Measurements from ENCODE around the gene EYS. TPM values are rescaled to one million over a fixed set of nuclear protein-coding genes. Genes with fewer than 3 reads are reported as not detected.

The EYS gene
- total and polyA plus RNA-seq, 4 donors, result 0.08 to 0.63 (median 0.36) TPM

DNA sequence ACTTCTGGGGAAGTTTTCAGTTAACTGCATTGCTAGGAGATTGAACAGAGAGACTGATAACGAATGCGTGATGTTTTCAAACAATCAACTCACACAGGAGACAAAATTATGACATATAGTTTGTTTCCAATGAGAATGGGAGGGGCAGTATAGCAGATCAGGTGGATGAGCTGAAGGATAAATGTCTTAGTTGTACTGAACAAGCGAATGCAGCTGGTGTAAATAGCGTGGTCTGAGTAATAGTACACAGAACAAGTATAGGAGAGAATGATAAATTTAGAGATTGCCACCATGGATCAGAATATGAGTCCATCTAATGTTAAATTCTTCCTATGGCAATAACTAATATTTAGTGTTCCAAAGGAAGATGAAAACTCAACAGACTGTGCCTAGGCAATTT, 858.6 kb downstream of the EYS start:
- H3K4me1 ChIP-seq (ENCODE audit: control insufficient read depth in 4 of 4, insufficient read depth in 4 of 4, low read length in 3 of 4), result no peaks in the 10 kb centered on the region
- no peak overlapping the region for H3K9ac ChIP-seq (ENCODE audit: low read depth in 1 of 2, low read length in 2 of 2)
- no peak overlapping the region for H3K27ac ChIP-seq (ENCODE audit: low read depth in 1 of 2, low read length in 2 of 2)
- WGBS, result 73% methylated on average over 4 of the region's 4 CpGs
- DNase-seq (ENCODE audit: low spot score), result no peak
- no peaks in the 10 kb centered on the region for H3K9me3 ChIP-seq (ENCODE audit: control insufficient read depth in 4 of 4, low read length in 3 of 4)
- TF ChIP-seq TAF1 (conservative IDR thresholded peaks at IDR 0.05), result no peak
- no peak for TF ChIP-seq NR2F2 (IDR thresholded peaks at IDR 0.05)
- H3K36me3 ChIP-seq (ENCODE audit: control insufficient read depth in 4 of 4, insufficient read depth in 3 of 4, low read depth in 1 of 4, low read length in 3 of 4), result no peaks in the 10 kb centered on the region
- no peak overlapping the region for H3K4me3 ChIP-seq (ENCODE audit: low read depth in 1 of 3, low read length in 3 of 3)
- no peaks in the 10 kb centered on the region for H3K27me3 ChIP-seq (ENCODE audit: control insufficient read depth in 4 of 4, insufficient read depth in 4 of 4, low read length in 3 of 4)

DNA sequence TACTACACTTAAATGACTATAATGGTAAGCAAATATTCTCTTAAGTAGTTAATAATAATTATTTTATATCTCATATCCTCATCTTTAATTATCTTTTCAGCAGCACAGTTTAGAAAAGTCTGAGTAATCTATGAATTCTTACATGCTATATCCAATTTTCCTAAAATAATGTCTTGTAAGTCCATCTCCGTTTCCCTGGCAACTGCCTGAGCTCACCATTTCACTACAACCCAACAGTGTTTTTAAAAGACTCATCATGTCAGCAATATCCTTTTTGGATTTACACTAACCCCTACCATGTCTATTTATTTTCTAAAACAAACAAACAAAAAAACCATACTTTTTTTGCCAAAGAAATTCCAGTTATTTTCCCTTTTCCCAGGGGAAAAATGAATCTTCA, 859.6 kb downstream of the EYS start:
- DNase-seq (ENCODE audit: low spot score), result no peak
- H3K4me1 ChIP-seq (ENCODE audit: control insufficient read depth in 4 of 4, insufficient read depth in 4 of 4, low read length in 3 of 4), result no peaks in the 10 kb centered on the region
- no peak overlapping the region for H3K27ac ChIP-seq (ENCODE audit: low read depth in 1 of 2, low read length in 2 of 2)
- no peak overlapping the region for H3K9ac ChIP-seq (ENCODE audit: low read depth in 1 of 2, low read length in 2 of 2)
- TF ChIP-seq REST (IDR thresholded peaks at IDR 0.05) (no peak), FOXA1 (IDR thresholded peaks at IDR 0.05) (no peak), ATF3 (IDR thresholded peaks at IDR 0.05) (no peak), NR2F2 (IDR thresholded peaks at IDR 0.05) (no peak)
- no peaks in the 10 kb centered on the region for H3K36me3 ChIP-seq (ENCODE audit: control insufficient read depth in 4 of 4, insufficient read depth in 3 of 4, low read depth in 1 of 4, low read length in 3 of 4)
- 63% methylated on average over 1 of the region's 1 CpG for WGBS
- no peaks in the 10 kb centered on the region for H3K27me3 ChIP-seq (ENCODE audit: control insufficient read depth in 4 of 4, insufficient read depth in 4 of 4, low read length in 3 of 4)
- H3K4me3 ChIP-seq (ENCODE audit: low read depth in 1 of 3, low read length in 3 of 3), result no peak overlapping the region
- H3K9me3 ChIP-seq (ENCODE audit: control insufficient read depth in 4 of 4, low read length in 3 of 4), result no peaks in the 10 kb centered on the region

DNA sequence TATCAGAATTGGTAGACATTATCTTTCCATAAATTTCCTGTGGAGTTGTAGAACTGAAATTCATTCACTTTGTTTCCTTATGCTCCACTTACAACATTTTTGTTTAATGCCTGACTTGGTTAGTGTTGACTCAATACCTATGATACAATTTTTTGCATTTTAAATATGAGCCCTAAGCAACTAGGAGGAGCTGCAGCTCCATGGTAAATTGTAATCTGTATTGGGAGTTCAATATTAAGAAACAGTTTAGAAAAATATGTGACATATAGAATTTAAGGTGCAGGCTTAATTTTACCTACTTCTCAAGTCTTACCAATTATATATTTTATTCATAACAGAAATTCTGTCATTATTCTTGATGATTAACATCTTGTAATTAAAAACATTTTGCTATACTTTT, 868.3 kb downstream of the EYS start:
- Histone ChIP-seq H3K9me3 (ENCODE audit: control insufficient read depth in 4 of 4, low read length in 3 of 4) (no peaks in the 10 kb centered on the region), H3K9ac (ENCODE audit: low read depth in 1 of 2, low read length in 2 of 2) (no peak overlapping the region), H3K36me3 (ENCODE audit: control insufficient read depth in 4 of 4, insufficient read depth in 3 of 4, low read depth in 1 of 4, low read length in 3 of 4) (no peaks in the 10 kb centered on the region), H3K4me3 (ENCODE audit: low read depth in 1 of 3, low read length in 3 of 3) (no peak overlapping the region), H3K27ac (ENCODE audit: low read depth in 1 of 2, low read length in 2 of 2) (no peak overlapping the region), H3K27me3 (ENCODE audit: control insufficient read depth in 4 of 4, insufficient read depth in 4 of 4, low read length in 3 of 4) (no peaks in the 10 kb centered on the region), H3K4me1 (ENCODE audit: control insufficient read depth in 4 of 4, insufficient read depth in 4 of 4, low read length in 3 of 4) (no peaks in the 10 kb centered on the region)
- DNase-seq (ENCODE audit: low spot score), result no peak
- TF ChIP-seq RAD21 (IDR thresholded peaks at IDR 0.05), result no peak
- TF ChIP-seq FOXA2 (IDR thresholded peaks at IDR 0.05), result no peak
- no peak for TF ChIP-seq HNF4A (conservative IDR thresholded peaks at IDR 0.05)
- TF ChIP-seq SP1 (IDR thresholded peaks at IDR 0.05), result no peak
- TF ChIP-seq, protein P1, sequence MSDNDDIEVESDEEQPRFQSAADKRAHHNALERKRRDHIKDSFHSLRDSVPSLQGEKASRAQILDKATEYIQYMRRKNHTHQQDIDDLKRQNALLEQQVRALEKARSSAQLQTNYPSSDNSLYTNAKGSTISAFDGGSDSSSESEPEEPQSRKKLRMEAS (IDR thresholded peaks at IDR 0.05), result no peak
- no peak for TF ChIP-seq REST (IDR thresholded peaks at IDR 0.05)
- TF ChIP-seq GABPA (IDR thresholded peaks at IDR 0.05 in 1 of 2, conservative IDR thresholded peaks at IDR 0.05 in 1 of 2), result no peak
- no peak for TF ChIP-seq HNF4G (IDR thresholded peaks at IDR 0.05)
- no peak for TF ChIP-seq EGR1 (IDR thresholded peaks at IDR 0.05; ENCODE audit: low read depth in 2 of 2)
- no peak for TF ChIP-seq NR2F2 (IDR thresholded peaks at IDR 0.05)
- TF ChIP-seq YY1 (IDR thresholded peaks at IDR 0.05), result no peak
- TF ChIP-seq RXRA (IDR thresholded peaks at IDR 0.05), result no peak
- no peak for TF ChIP-seq CTCF (IDR thresholded peaks at IDR 0.05; ENCODE audit: low read depth, low read length, missing input control)
- no peak for TF ChIP-seq FOXA1 (IDR thresholded peaks at IDR 0.05)
- no peak for TF ChIP-seq JUND (IDR thresholded peaks at IDR 0.05)
- TF ChIP-seq, protein P2, sequence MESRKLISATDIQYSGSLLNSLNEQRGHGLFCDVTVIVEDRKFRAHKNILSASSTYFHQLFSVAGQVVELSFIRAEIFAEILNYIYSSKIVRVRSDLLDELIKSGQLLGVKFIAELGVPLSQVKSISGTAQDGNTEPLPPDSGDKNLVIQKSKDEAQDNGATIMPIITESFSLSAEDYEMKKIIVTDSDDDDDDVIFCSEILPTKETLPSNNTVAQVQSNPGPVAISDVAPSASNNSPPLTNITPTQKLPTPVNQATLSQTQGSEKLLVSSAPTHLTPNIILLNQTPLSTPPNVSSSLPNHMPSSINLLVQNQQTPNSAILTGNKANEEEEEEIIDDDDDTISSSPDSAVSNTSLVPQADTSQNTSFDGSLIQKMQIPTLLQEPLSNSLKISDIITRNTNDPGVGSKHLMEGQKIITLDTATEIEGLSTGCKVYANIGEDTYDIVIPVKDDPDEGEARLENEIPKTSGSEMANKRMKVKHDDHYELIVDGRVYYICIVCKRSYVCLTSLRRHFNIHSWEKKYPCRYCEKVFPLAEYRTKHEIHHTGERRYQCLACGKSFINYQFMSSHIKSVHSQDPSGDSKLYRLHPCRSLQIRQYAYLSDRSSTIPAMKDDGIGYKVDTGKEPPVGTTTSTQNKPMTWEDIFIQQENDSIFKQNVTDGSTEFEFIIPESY (IDR thresholded peaks at IDR 0.05), result no peak
- no peak for TF ChIP-seq TAF1 (conservative IDR thresholded peaks at IDR 0.05)
